Renal cortical epithelial cell (primary cell): ENCODE measurements around the gene BLOC1S5. TPM values are rescaled to one million over a fixed set of nuclear protein-coding genes. Genes with fewer than 3 reads are reported as not detected.
"Not testable (repeated sequence)": the region's sequence is repeated elsewhere in the genome, so short reads cannot be mapped to it uniquely, and the experiment has no call there.

Experiments used
- DNase-seq: peaks from one replicate; pipeline ENCODE4 v3.0.0-alpha.2; 2011; ENCODE audit warnings: low read depth
- total RNA-seq: library from RNA; depleted of rRNA; stranded (reverse); fragments of >200 nt; gene quantifications from 2 replicates; pipeline ENCODE4 v1.2.3, GENCODE V29; 2014

The BLOC1S5 gene
- total RNA-seq, 1 donor from 2014 or later: 41.3 TPM

GRCh38 chr6:7993399-7993798 is 70.8 kb downstream of the BLOC1S5 start:
- DNase-seq: no peak

GRCh38 chr6:7992002-7992815 is 72.0 kb downstream of the BLOC1S5 start:
- DNase-seq: peak; percentile 29

- no peak for DNase-seq
Measured at GRCh38 chr6:7991536-7991935, 72.7 kb downstream of the BLOC1S5 start.

- DNase-seq: no peak
Measured at GRCh38 chr6:7986219-7986618, 78.0 kb downstream of the BLOC1S5 start.

- DNase-seq: not testable (repeated sequence)
Measured at GRCh38 chr6:7983967-7984366, 80.2 kb downstream of the BLOC1S5 start.

- DNase-seq: no peak
Measured at GRCh38 chr6:7979831-7980230, 84.4 kb downstream of the BLOC1S5 start.

GRCh38 chr6:7978736-7979135 is 85.5 kb downstream of the BLOC1S5 start:
- DNase-seq: peak; percentile 87

GRCh38 chr6:7976485-7977056 is 87.6 kb downstream of the BLOC1S5 start:
- no peak for DNase-seq

GRCh38 chr6:7975764-7976146 is 88.4 kb downstream of the BLOC1S5 start:
- DNase-seq: no peak

- DNase-seq: peak; percentile 92
Measured at GRCh38 chr6:7974938-7975763, 89.0 kb downstream of the BLOC1S5 start.

GRCh38 chr6:7974565-7974937 is 89.6 kb downstream of the BLOC1S5 start:
- no peak for DNase-seq

- DNase-seq: no peak
Measured at GRCh38 chr6:7973584-7973983, 90.6 kb downstream of the BLOC1S5 start.

GRCh38 chr6:7971499-7971898 is 92.7 kb downstream of the BLOC1S5 start:
- no peak for DNase-seq

GRCh38 chr6:7970616-7971015 is 93.6 kb downstream of the BLOC1S5 start:
- DNase-seq: no peak

Other genes starting within 250 kb of the BLOC1S5 start
- 301 and 340 TPM in 2 replicates for gene TXNDC5, start 153.6 kb downstream of the BLOC1S5 start, total RNA-seq
- 96.9 and 124 TPM in 2 replicates for gene EEF1E1, start 38.2 kb upstream of the BLOC1S5 start, total RNA-seq